Peyer's patch (tissue), 4 donors: ENCODE data around the gene OXCT1. TPM values are rescaled to one million over a fixed set of nuclear protein-coding genes. Genes with fewer than 3 reads are reported as not detected.
A peak's percentile ranks its signal among the peaks of the same experiment; 100 is the strongest.

Experiments used
- DNase-seq, 3 donors: peaks; one replicate each; pipeline ENCODE4 v3.0.0-alpha.2; 2017 to 2019
- H3K27ac ChIP-seq, 4 donors: fragments of 200-600 bp; sonication (generic); one replicate each; pipeline ENCODE4 v1.5.1; 2016 to 2019
- H3K27me3 ChIP-seq, 2 donors: fragments of 200-600 bp; sonication (generic); one replicate each; pipeline ENCODE4 v1.5.1; 2019
- H3K36me3 ChIP-seq, 3 donors: fragments of 200-600 bp; sonication (generic); one replicate each; pipeline ENCODE4 v1.5.1; 2016 to 2019
- H3K4me1 ChIP-seq, 4 donors: fragments of 200-600 bp; sonication (generic); one replicate each; pipeline ENCODE4 v1.5.1; 2016 to 2019
- H3K4me3 ChIP-seq, 4 donors: fragments of 200-600 bp; sonication (generic); 1 replicate in 3 of 4; 2 replicates in 1 of 4; pipeline ENCODE4 v1.5.1; 2016 to 2019; ENCODE audit warnings: mild to moderate bottlenecking in 1 of 4
- H3K9me3 ChIP-seq, 4 donors: fragments of 200-600 bp; sonication (generic); one replicate each; pipeline ENCODE4 v1.5.1; 2016 to 2019; ENCODE audit warnings: mild to moderate bottlenecking in 1 of 4
- CTCF ChIP-seq, 6 experiments: fragments of 450-650 bp in 4 of 6; fragments of 200-600 bp in 2 of 6; sonication (generic) in 1 of 6; IDR thresholded peaks; one replicate each; pipeline ENCODE4 v1.5.1; 2017 to 2019; ENCODE audit warnings: antibody characterized with exemption in 6 of 6, mild to moderate bottlenecking in 3 of 6, moderate library complexity in 1 of 6
- POLR2A ChIP-seq, 2 donors: fragments of 450-650 bp; IDR thresholded peaks; one replicate each; pipeline ENCODE4 v1.5.1; 2017; ENCODE audit warnings: antibody characterized with exemption in 2 of 2, mild to moderate bottlenecking in 2 of 2, moderate library complexity in 2 of 2
- total RNA-seq, 4 donors: library from RNA; depleted of rRNA; stranded (reverse); fragments of >200 nt; gene quantifications; one replicate each; pipeline ENCODE4 v1.1.0, GENCODE V29; 2016

Gene OXCT1
- total RNA-seq, 4 donors from 2014 or later: 6.0 to 19.8 (median 10.0) TPM

- DNase-seq: no peak
- TF ChIP-seq CTCF (IDR thresholded peaks at IDR 0.05): no peak
- TF ChIP-seq POLR2A (IDR thresholded peaks at IDR 0.05): no peak
- Histone ChIP-seq H3K4me1 (no peaks in the 10 kb centered on the region), H3K27ac (no peak overlapping the region), H3K36me3 (no peaks in the 10 kb centered on the region), H3K9me3 (no peaks in the 10 kb centered on the region), H3K4me3 (no peak overlapping the region), H3K27me3 (no peaks in the 10 kb centered on the region)
Measured at GRCh38 chr5:41877408-41877807, 7.2 kb upstream of the OXCT1 start.

- H3K27ac ChIP-seq: no peak overlapping the region
- H3K4me1 ChIP-seq: no peaks in the 10 kb centered on the region
- H3K9me3 ChIP-seq: no peaks in the 10 kb centered on the region
- H3K4me3 ChIP-seq: no peak overlapping the region
- no peak for DNase-seq
- no peaks in the 10 kb centered on the region for H3K27me3 ChIP-seq
- TF ChIP-seq CTCF (IDR thresholded peaks at IDR 0.05) (no peak), POLR2A (IDR thresholded peaks at IDR 0.05) (no peak)
- H3K36me3 ChIP-seq: no peaks in the 10 kb centered on the region
Measured at GRCh38 chr5:41876678-41877077, 6.5 kb upstream of the OXCT1 start.

GRCh38 chr5:41875121-41875520 is 4.9 kb upstream of the OXCT1 start:
- Histone ChIP-seq H3K27ac (no peak overlapping the region), H3K27me3 (no peaks in the 10 kb centered on the region), H3K36me3 (no peaks in the 10 kb centered on the region), H3K4me3 (no peak overlapping the region), H3K4me1 (peaks cover 0 to 6% (median 3%) of the 10 kb centered on the region in 4 donors), H3K9me3 (no peaks in the 10 kb centered on the region)
- no peak for TF ChIP-seq CTCF (IDR thresholded peaks at IDR 0.05)
- no peak for TF ChIP-seq POLR2A (IDR thresholded peaks at IDR 0.05)
- no peak for DNase-seq

- Histone ChIP-seq H3K27ac (no peak overlapping the region), H3K4me3 (no peak overlapping the region), H3K9me3 (no peaks in the 10 kb centered on the region), H3K4me1 (peaks cover 0 to 6% (median 3%) of the 10 kb centered on the region in 4 donors), H3K36me3 (no peaks in the 10 kb centered on the region), H3K27me3 (no peaks in the 10 kb centered on the region)
- no peak for DNase-seq
- TF ChIP-seq POLR2A (IDR thresholded peaks at IDR 0.05) (no peak), CTCF (IDR thresholded peaks at IDR 0.05) (no peak)
Measured at GRCh38 chr5:41874512-41875060, 4.4 kb upstream of the OXCT1 start.

GRCh38 chr5:41871852-41872251 is 1.6 kb upstream of the OXCT1 start:
- Histone ChIP-seq H3K4me3 (no peak overlapping the region), H3K36me3 (no peaks in the 10 kb centered on the region), H3K27me3 (no peaks in the 10 kb centered on the region), H3K9me3 (no peaks in the 10 kb centered on the region), H3K27ac (no peak overlapping the region), H3K4me1 (peaks cover 0 to 14% (median 3%) of the 10 kb centered on the region in 4 donors)
- DNase-seq: no peak
- TF ChIP-seq CTCF (IDR thresholded peaks at IDR 0.05): no peak
- no peak for TF ChIP-seq POLR2A (IDR thresholded peaks at IDR 0.05)

- Histone ChIP-seq H3K27me3 (no peaks in the 10 kb centered on the region), H3K9me3 (no peaks in the 10 kb centered on the region), H3K36me3 (no peaks in the 10 kb centered on the region), H3K4me1 (peaks cover 0 to 14% (median 3%) of the 10 kb centered on the region in 4 donors), H3K27ac (peak overlapping the region; percentile 81 to 94 (median 84)), H3K4me3 (peak overlapping the region; percentile 66 to 87 (median 74))
- TF ChIP-seq POLR2A (IDR thresholded peaks at IDR 0.05) (no peak), CTCF (IDR thresholded peaks at IDR 0.05) (no peak)
- no peak for DNase-seq
Measured at GRCh38 chr5:41870627-41871048, 413 bp upstream of the OXCT1 start.
